Heart left ventricle (tissue), 13 donors: ENCODE data around the gene NFASC.

Experiments used
- POLR2A ChIP-seq, 2 donors: fragments of 450-650 bp; IDR thresholded peaks; one replicate each; pipeline ENCODE4 v1.6.1; 2017; ENCODE audit warnings: antibody characterized with exemption in 2 of 2, mild to moderate bottlenecking in 2 of 2, moderate library complexity in 2 of 2
- TF ChIP-seq, protein P1 (sequence below), 12 donors: fragments of 200-600 bp; sonication (generic) in 4 of 12; IDR thresholded peaks; one replicate each; pipeline versions ENCODE4 v1.5.0 to v1.8.0; 2018 to 2022; ENCODE audit warnings: antibody characterized with exemption in 12 of 12, mild to moderate bottlenecking in 5 of 12
- donor health status: ischemic (EF 13 %, LVEDD 7.1; RV severe dilation, severe dysfunction).
- donor health status: DM: no; HTN: yes; CAD: no.
- donor health status: DM: no; HTN: no; CAD: no.
- donor health status: ischemic (EF 25% LVEDD 6.9; RV normal size, moderate dysfunction).
- donor health status: ischemic (EF 25% LVEDD 5.7; RV mildly dilated, moderate dysfunction).
- donor health status: ischemic (EF 35%, LVEDD 5.7; RV mildly dilated, moderate dysfunction).
- donor health status: nonischemic (EF 11% LVEDD 7.7; RV severe dilation, severe dysfunction).
- donor health status: DM: yes; HTN: yes; CAD: no.
- donor health status: PGD.
- donor health status: ischemic (EF 29% LVEDD 5.4; RV normal size, mild dysfunction).
- donor health status: nonischemic (EF 23%, LVEDD 6.1; RV moderate dilation, normal function).

GRCh38 chr1:205048382-205048781, 177.7 kb downstream of the NFASC start:
- TF ChIP-seq, protein P1, sequence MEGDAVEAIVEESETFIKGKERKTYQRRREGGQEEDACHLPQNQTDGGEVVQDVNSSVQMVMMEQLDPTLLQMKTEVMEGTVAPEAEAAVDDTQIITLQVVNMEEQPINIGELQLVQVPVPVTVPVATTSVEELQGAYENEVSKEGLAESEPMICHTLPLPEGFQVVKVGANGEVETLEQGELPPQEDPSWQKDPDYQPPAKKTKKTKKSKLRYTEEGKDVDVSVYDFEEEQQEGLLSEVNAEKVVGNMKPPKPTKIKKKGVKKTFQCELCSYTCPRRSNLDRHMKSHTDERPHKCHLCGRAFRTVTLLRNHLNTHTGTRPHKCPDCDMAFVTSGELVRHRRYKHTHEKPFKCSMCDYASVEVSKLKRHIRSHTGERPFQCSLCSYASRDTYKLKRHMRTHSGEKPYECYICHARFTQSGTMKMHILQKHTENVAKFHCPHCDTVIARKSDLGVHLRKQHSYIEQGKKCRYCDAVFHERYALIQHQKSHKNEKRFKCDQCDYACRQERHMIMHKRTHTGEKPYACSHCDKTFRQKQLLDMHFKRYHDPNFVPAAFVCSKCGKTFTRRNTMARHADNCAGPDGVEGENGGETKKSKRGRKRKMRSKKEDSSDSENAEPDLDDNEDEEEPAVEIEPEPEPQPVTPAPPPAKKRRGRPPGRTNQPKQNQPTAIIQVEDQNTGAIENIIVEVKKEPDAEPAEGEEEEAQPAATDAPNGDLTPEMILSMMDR (IDR thresholded peaks at IDR 0.05) = no peak
- no peak for TF ChIP-seq POLR2A (IDR thresholded peaks at IDR 0.05)
